AG09309 (cell line): ENCODE measurements around the gene YPEL5.
"Not testable (repeated sequence)": the region's sequence is repeated elsewhere in the genome, so short reads cannot be mapped to it uniquely, and the experiment has no call there.

Source experiments
- DNase-seq: peaks from one replicate; pipeline ENCODE4 v3.0.0-alpha.2; 2010; ENCODE audit warnings: low read depth
- H3K4me3 ChIP-seq: 2 replicates; pipeline ENCODE4 v1.5.1; 2011; ENCODE audit warnings: mild to moderate bottlenecking, low read depth, low read length, moderate library complexity; ENCODE audit not compliant: control insufficient read depth
- TF ChIP-seq, protein P1 (sequence below): IDR thresholded peaks from 2 replicates; pipeline ENCODE4 v1.5.1; 2011; ENCODE audit warnings: mild to moderate bottlenecking, low read depth, low read length, inconsistent platforms; ENCODE audit not compliant: insufficient read depth, control insufficient read depth; ENCODE audit errors: missing control alignments

Gene YPEL5

DNA sequence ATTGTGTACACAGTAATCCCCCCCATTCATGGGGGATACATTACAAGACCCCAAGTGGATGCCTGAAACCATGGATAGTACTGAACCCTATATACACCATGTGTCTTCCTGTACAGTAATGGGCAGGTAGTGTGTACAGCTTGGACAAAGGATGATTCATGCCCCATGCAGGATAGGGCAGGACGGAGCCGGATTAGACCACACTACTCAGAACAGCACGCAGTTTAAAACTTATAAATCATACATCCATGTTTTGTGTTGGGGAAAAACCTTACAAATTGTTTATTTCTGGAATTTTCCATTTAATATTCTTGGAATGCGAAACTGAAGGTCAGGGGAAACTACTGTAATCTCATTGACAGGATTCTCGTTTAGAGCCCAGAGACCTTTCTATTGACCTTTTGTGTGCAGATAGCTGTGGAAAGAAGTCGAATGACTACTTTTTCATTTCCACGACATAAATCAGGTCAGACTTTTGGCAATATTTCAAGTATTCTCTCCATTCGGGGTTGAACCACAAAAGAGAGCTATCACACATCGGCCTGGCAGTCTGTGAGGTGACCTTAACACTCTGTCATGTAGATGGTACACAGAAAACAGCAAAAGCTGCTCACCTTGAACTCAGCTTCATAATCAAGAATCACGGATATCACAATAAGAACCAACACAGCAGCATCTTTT lies 9.9 kb upstream of the YPEL5 start:
- H3K4me3 ChIP-seq = no peak overlapping the region
- TF ChIP-seq, protein P1, sequence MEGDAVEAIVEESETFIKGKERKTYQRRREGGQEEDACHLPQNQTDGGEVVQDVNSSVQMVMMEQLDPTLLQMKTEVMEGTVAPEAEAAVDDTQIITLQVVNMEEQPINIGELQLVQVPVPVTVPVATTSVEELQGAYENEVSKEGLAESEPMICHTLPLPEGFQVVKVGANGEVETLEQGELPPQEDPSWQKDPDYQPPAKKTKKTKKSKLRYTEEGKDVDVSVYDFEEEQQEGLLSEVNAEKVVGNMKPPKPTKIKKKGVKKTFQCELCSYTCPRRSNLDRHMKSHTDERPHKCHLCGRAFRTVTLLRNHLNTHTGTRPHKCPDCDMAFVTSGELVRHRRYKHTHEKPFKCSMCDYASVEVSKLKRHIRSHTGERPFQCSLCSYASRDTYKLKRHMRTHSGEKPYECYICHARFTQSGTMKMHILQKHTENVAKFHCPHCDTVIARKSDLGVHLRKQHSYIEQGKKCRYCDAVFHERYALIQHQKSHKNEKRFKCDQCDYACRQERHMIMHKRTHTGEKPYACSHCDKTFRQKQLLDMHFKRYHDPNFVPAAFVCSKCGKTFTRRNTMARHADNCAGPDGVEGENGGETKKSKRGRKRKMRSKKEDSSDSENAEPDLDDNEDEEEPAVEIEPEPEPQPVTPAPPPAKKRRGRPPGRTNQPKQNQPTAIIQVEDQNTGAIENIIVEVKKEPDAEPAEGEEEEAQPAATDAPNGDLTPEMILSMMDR = no peak
- no peak for DNase-seq

DNA sequence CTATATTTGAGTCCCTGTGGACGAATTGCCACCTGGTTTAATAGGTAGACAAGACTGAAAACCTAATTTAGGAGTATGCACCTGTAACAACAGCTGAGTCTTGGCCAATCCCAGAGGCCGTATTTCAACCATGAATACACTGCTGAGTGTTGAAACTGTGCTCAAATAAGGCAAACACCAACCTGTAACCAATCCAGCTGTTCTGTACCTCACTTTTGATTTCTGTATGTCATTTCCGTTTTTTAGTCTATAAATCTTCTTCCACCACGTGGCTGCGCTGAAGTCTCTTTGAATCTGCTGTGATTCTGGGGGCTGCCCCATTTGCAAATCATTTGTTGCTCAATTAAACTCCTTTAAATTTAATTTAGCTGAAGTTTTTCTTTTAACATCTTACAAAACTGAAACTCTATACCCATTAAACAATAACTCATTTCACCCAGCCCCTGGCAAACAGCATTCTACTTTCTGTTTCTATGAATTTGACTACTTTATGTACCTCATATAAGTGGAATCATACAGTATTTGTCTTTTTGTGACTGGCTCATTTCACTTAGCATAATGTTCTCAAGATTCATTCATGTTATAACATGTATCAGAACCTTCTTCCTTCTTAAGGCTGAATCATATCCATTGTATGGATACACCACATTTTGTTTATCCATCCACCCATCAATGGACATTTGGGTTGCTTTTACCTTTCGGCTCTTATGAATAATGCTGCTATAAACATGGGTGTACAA lies 7.5 kb upstream of the YPEL5 start:
- H3K4me3 ChIP-seq = no peak overlapping the region
- TF ChIP-seq, protein P1 = no peak
- DNase-seq = no peak

DNA sequence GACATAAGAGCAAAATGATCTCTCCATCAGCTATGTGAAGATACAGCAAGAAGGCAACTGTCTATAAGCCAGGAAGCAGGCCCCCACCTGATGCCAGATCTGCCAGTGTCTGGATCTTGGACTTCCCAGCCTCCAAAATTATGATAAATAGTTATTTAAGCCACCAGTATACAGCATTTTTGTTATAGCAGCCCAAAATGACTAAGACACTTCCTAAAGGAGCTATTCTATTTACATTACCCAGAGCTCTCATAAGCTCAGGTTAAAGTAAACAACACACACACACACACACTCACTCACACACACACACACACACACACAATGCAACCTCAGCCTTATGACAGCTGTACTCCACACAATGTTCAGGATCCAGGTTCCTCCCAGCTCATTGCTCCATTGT lies 5.7 kb upstream of the YPEL5 start:
- TF ChIP-seq, protein P1 = no peak
- H3K4me3 ChIP-seq = no peak overlapping the region
- no peak for DNase-seq

DNA sequence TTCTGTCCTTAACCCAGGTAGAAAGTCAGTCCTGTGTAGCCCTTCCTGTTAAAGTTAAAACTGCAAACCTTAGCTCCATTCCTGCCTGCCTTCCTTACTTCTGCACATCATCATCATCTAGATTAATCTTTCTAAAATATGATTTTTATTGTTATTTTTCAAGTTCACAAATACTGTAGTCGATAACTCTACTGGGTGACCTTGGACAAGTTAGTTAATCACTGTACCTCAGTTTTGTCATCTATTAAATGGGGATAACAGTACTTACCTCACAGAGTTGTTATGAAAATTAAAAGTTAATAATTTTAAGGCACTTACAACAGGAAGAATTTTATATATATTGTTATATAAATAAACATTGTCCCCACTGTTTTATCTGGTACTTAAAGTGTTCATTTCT lies 2.5 kb upstream of the YPEL5 start:
- no peak overlapping the region for H3K4me3 ChIP-seq
- DNase-seq = no peak
- TF ChIP-seq, protein P1 = no peak

DNA sequence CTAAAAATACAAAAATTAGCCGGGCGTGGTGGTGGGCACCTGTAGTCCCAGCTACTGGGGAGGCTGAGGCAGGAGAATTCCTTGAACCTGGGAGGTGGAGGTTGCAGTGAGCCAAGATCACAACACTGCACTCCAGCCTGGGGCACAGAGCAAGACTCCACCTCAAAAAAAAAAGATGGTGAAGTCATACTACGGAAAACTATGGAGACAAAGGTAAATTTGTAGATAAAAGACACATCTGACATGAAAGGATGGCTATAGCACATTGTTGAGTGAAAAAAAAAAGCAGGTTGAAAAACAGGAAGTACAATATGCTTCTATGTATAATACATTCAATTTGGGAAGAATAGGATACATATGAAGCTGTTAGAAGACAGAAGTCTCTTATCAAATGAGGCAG lies 1.9 kb upstream of the YPEL5 start:
- DNase-seq, H3K4me3 ChIP-seq: not testable (repeated sequence)

DNA sequence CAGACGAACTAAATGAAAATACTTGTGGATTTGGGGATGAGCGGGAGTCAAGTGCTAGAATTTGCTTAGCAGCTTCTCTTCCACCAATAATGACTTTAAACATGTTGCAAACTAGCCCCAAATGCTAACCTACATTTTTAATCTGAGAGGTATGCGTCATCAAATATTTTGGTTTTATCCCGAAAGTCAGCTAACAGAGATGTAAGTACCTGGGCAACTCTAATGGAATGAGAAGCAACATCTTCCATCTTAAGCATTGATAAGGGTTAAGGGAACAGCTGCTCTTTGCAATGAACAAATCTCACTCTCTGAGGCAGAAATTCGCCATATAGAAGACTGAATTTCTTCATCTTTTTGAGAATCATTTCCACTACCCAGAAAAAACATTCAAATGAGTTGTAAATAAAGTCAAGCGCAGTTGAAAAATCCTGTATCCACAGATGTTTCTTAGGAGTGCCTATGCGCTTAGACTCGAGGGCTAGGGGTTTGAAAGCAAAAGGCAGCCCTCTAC lies 926 bp upstream of the YPEL5 start:
- DNase-seq = no peak

DNA sequence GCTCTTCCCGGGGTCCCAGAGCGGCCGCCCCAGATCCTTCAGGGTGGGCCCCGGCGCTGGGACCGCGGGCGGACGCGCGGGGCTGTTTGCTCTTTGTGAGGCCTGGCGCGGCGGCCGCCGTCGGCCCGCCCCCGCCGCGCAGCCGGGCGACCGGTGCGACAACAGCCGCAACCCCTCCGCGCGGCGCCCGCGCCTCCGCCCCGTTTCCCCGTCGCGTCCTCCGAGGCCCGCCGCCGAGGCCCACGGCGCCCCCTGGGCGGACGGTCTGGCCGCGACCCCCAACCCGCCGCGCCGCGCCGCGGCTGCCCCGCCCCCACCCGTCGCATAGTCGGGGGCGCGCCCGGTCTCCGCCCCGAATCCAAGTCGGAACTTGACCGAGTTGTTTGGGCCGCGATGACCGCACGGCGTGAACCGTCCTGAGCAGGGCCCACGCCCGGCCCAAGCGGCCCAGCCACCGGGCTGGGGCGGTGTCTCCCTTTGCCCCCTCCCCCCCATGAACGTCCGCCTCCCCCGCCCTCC lies 448 bp downstream of the YPEL5 start:
- H3K4me3 ChIP-seq = peak overlapping the region; percentile 75
- no peak for DNase-seq
- TF ChIP-seq, protein P1 = no peak

More for the DNA sequence above, 926 bp upstream of the YPEL5 start:
- H3K4me3 ChIP-seq = peak overlapping the region; percentile 75
- TF ChIP-seq, protein P1 = no peak
